ENCODE data around the gene SLF2. TPM values are rescaled to one million over a fixed set of nuclear protein-coding genes. Genes with fewer than 3 reads are reported as not detected.

The SLF2 gene
- total and polyA plus RNA-seq, 2 of the 8 experiments (the other 6 are each of a cell fraction or from before 2014, with no cell fraction given): 5.5 to 20.9 TPM

- TF ChIP-seq RXRA (IDR thresholded peaks at IDR 0.05; ENCODE audit: insufficient read depth, low read depth, low read length): 0 out of 2 replicates have a peak, but pooled peaks have one; percentile 63
These were observed 84.8 kb downstream of the SLF2 start (continued) for GRCh38 chr10:100997360-100998182.
